Caco-2 (cell line): ENCODE data around the gene TLE1. TPM values are rescaled to one million over a fixed set of nuclear protein-coding genes. Genes with fewer than 3 reads are reported as not detected.

ENCODE experiments used
- BruUV-seq: library from RNA; stranded (reverse); fragments of 400-500 nt; replicated peaks from 2 replicates; lab custom pipeline; 2021; lab: Mats Ljungman, UMichigan
- CTCF ChIA-PET: fragments of 300-600 bp; sonication (Branson Sonifier 250); formaldehyde crosslinking; loops from one replicate; lab custom pipeline; 2022; ENCODE audit warnings: antibody characterized with exemption; lab: Charles Lee
- POLR2A ChIA-PET: fragments of 300-600 bp; sonication (Branson Sonifier 250); formaldehyde crosslinking; loops from one replicate; lab custom pipeline; 2022; ENCODE audit warnings: antibody characterized with exemption; lab: Charles Lee
- DNase-seq, 2 experiments: peaks; one replicate each; pipeline versions ENCODE4 v3.0.0 to v3.0.0-alpha.2; 2020 to 2022
- H3K27me3 ChIP-seq: replicated peaks from 2 replicates; pipeline ENCODE4 v1.6.0; 2011; ENCODE audit warnings: low read length; ENCODE audit not compliant: control insufficient read depth, insufficient read depth
- H3K36me3 ChIP-seq: 2 replicates; pipeline ENCODE4 v1.5.1; 2011; ENCODE audit warnings: low read length; ENCODE audit not compliant: control insufficient read depth, insufficient read depth
- H3K4me1 ChIP-seq: fragments of 250-450 bp; sonication (Bioruptor Pico); 2 replicates; pipeline ENCODE4 v1.5.1; 2020; ENCODE audit warnings: mild to moderate bottlenecking
- H3K4me3 ChIP-seq: 2 replicates; pipeline ENCODE4 v1.5.1; 2011; ENCODE audit warnings: low read depth, mild to moderate bottlenecking, control low read depth, low read length
- H3K9me3 ChIP-seq: fragments of 250-450 bp; sonication (Bioruptor Pico); 2 replicates; pipeline ENCODE4 v1.5.1; 2020; ENCODE audit warnings: mild to moderate bottlenecking, moderate library complexity
- H3K27ac Mint-ChIP-seq: one replicate; pipeline ENCODE4 v1.8.0; 2022; ENCODE audit warnings: mixed read lengths; ENCODE audit not compliant: unreplicated experiment
- H3K27me3 Mint-ChIP-seq: one replicate; pipeline ENCODE4 v1.8.0; 2022; ENCODE audit warnings: mixed read lengths; ENCODE audit not compliant: insufficient read depth, unreplicated experiment
- H3K36me3 Mint-ChIP-seq: one replicate; pipeline ENCODE4 v1.8.0; 2022; ENCODE audit warnings: mild to moderate bottlenecking, mixed read lengths; ENCODE audit not compliant: insufficient read depth, unreplicated experiment
- H3K4me1 Mint-ChIP-seq: one replicate; pipeline ENCODE4 v1.8.0; 2022; ENCODE audit warnings: low read depth, mixed read lengths; ENCODE audit not compliant: unreplicated experiment
- H3K4me3 Mint-ChIP-seq: one replicate; pipeline ENCODE4 v1.8.0; 2022; ENCODE audit warnings: mild to moderate bottlenecking, moderate library complexity, mixed read lengths; ENCODE audit not compliant: unreplicated experiment
- H3K9me3 Mint-ChIP-seq: one replicate; pipeline ENCODE4 v1.8.0; 2022; ENCODE audit warnings: mixed read lengths; ENCODE audit not compliant: unreplicated experiment
- CTCF ChIP-seq, 2 experiments: fragments of 200-600 bp in 1 of 2; IDR thresholded peaks; 1 replicate in 1 of 2; 2 replicates in 1 of 2; pipeline versions ENCODE4 v1.5.1 to v1.8.0; 2011 to 2022; ENCODE audit warnings: antibody characterized with exemption in 1 of 2, control low read depth in 1 of 2, inconsistent platforms in 1 of 2, low read depth in 1 of 2, low read length in 1 of 2, mild to moderate bottlenecking in 1 of 2, moderate library complexity in 1 of 2; ENCODE audit not compliant: insufficient read depth in 1 of 2, severe bottlenecking in 1 of 2, unreplicated experiment in 1 of 2
- intact Hi-C: fragments of 100-400 bp; cut with micrococcal nuclease; formaldehyde crosslinking; loops from one replicate; pipeline ENCODE4 v1.10.0; 2022; ENCODE audit not compliant: unreplicated experiment
- total RNA-seq: library from RNA; stranded (reverse); gene quantifications from 2 replicates; pipeline ENCODE4 v1.2.3, GENCODE V29; 2022

The TLE1 gene
- total RNA-seq, 1 experiment from 2014 or later = 18.3 TPM

DNA sequence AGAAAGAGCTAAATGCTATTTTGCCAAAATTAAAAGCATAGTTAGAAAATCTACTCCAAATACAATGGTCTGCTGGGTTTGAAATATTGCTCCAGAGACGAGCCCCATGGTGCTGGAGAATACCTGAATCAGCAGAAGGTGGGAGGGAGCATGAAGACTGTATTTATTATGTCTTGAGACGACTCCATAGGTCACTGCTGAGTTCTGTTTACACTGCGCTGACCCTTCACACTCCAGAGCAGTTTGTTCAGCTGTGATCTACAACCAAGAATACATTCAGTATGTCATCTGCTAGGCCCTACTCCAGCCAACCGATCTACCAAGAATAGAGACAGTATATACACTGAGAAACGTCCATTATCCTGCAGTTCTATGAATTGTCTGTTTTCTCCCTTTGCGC lies 150.5 kb downstream of the TLE1 start:
- no peaks in the 10 kb centered on the region for H3K9me3 Mint-ChIP-seq

GRCh38 chr9:81537964-81538363 lies 151.4 kb downstream of the TLE1 start:
- Histone ChIP-seq H3K9me3 (no peaks in the 10 kb centered on the region), H3K27me3 (no peaks in the 10 kb centered on the region), H3K4me3 (no peak overlapping the region), H3K36me3 (no peaks in the 10 kb centered on the region), H3K4me1 (no peaks in the 10 kb centered on the region)
- DNase-seq = no peak
- no peaks in the 10 kb centered on the region for H3K4me1 Mint-ChIP-seq
- no peaks in the 10 kb centered on the region for H3K36me3 Mint-ChIP-seq
- intact Hi-C loops = loop anchor here (5.0 to 10.0 kb wide), 3 partner anchors 94 to 149 kb away; partner anchors contain the start of gene TLE1
- no TSS peak for BruUV-seq
- no peak for TF ChIP-seq CTCF (IDR thresholded peaks at IDR 0.05; ENCODE audit: insufficient read depth in 1 of 2, low read depth in 1 of 2, low read length in 1 of 2, severe bottlenecking in 1 of 2, unreplicated experiment in 1 of 2)
- H3K27ac Mint-ChIP-seq = no peak overlapping the region
- POLR2A ChIA-PET = no interaction called here
- no peak overlapping the region for H3K4me3 Mint-ChIP-seq
- CTCF ChIA-PET = no interaction called here
- no peaks in the 10 kb centered on the region for H3K27me3 Mint-ChIP-seq
- no peaks in the 10 kb centered on the region for H3K9me3 Mint-ChIP-seq

More for the DNA sequence above, 150.5 kb downstream of the TLE1 start:
- ChIA-PET POLR2A (no interaction called here), CTCF (interaction anchor here (0.6 kb wide), 1 partner anchor 15 kb away, joined by 3 read pairs; no protein-coding TSS in a partner anchor)
- peak; percentile 5 to 35 for DNase-seq
- Histone ChIP-seq H3K36me3 (no peaks in the 10 kb centered on the region), H3K4me1 (no peaks in the 10 kb centered on the region), H3K27me3 (no peaks in the 10 kb centered on the region), H3K4me3 (no peak overlapping the region), H3K9me3 (no peaks in the 10 kb centered on the region)
- no peak for TF ChIP-seq CTCF (IDR thresholded peaks at IDR 0.05; ENCODE audit: insufficient read depth in 1 of 2, low read depth in 1 of 2, low read length in 1 of 2, severe bottlenecking in 1 of 2, unreplicated experiment in 1 of 2)
- Mint-ChIP-seq H3K4me1 (no peaks in the 10 kb centered on the region), H3K4me3 (no peak overlapping the region), H3K27me3 (no peaks in the 10 kb centered on the region), H3K36me3 (no peaks in the 10 kb centered on the region), H3K27ac (no peak overlapping the region)
- no TSS peak for BruUV-seq
- intact Hi-C loops = loop anchor here (5.0 to 10.0 kb wide), 3 partner anchors 93 to 148 kb away; partner anchors contain the start of gene TLE1

GRCh38 chr9:81536242-81537025 lies 152.9 kb downstream of the TLE1 start:
- Mint-ChIP-seq H3K9me3 (no peaks in the 10 kb centered on the region), H3K36me3 (no peaks in the 10 kb centered on the region), H3K4me1 (no peaks in the 10 kb centered on the region), H3K27ac (no peak overlapping the region), H3K27me3 (no peaks in the 10 kb centered on the region), H3K4me3 (no peak overlapping the region)
- CTCF ChIA-PET = no interaction called here
- POLR2A ChIA-PET = no interaction called here
- Histone ChIP-seq H3K4me3 (no peak overlapping the region), H3K27me3 (no peaks in the 10 kb centered on the region), H3K36me3 (no peaks in the 10 kb centered on the region), H3K4me1 (no peaks in the 10 kb centered on the region), H3K9me3 (no peaks in the 10 kb centered on the region)
- no peak for TF ChIP-seq CTCF (IDR thresholded peaks at IDR 0.05; ENCODE audit: insufficient read depth in 1 of 2, low read depth in 1 of 2, low read length in 1 of 2, severe bottlenecking in 1 of 2, unreplicated experiment in 1 of 2)
- no TSS peak for BruUV-seq
- intact Hi-C loops = loop anchor here (5.0 to 10.0 kb wide), 3 partner anchors 96 to 151 kb away; partner anchors contain the start of gene TLE1
- no peak for DNase-seq
